ENCODE results near the gene SPATC1L. TPM values are rescaled to one million over a fixed set of nuclear protein-coding genes. Genes with fewer than 3 reads are reported as not detected.

Gene SPATC1L
- total and polyA plus RNA-seq, 2 of the 8 experiments (the other 6 are each of a cell fraction or from before 2014, with no cell fraction given): 24.9 to 50.0 TPM

- TF ChIP-seq CHD7 (IDR thresholded peaks at IDR 0.05; ENCODE audit: insufficient replicate concordance, low read length) (no peak), USF2 (IDR thresholded peaks at IDR 0.05; ENCODE audit: low read length) (no peak), POLR2A (IDR thresholded peaks at IDR 0.05; ENCODE audit: control extremely low read depth in 1 of 2, low read depth in 2 of 2, low read length in 2 of 2) (no peak), BCL11A (IDR thresholded peaks at IDR 0.05; ENCODE audit: low read depth in 2 of 2, low read length in 2 of 2) (no peak), HDAC2 (IDR thresholded peaks at IDR 0.05; ENCODE audit: borderline replicate concordance in 1 of 2, low read depth in 2 of 2, low read length in 2 of 2) (no peak), YY1 (IDR thresholded peaks at IDR 0.05; ENCODE audit: low read depth, low read length) (no peak), CEBPB (IDR thresholded peaks at IDR 0.05; ENCODE audit: low read depth, low read length) (no peak), KDM5A (IDR thresholded peaks at IDR 0.05; ENCODE audit: low read length) (no peak), SIN3A (conservative IDR thresholded peaks at IDR 0.05 in 1 of 2, IDR thresholded peaks at IDR 0.05 in 1 of 2; ENCODE audit: low read depth in 1 of 2, low read length in 2 of 2) (no peak)
Observed at GRCh38 chr21:46129846-46130651, 54.2 kb downstream of the SPATC1L start (continued).
